Fibroblast of skin of left biceps (primary cell): ENCODE measurements around the gene ST7L.

Experiments
- DNase-seq, 2 experiments: peaks; one replicate each; pipeline ENCODE4 v3.0.0-alpha.2; 2013; ENCODE audit warnings: low read depth in 2 of 2

The ST7L gene

GRCh38 chr1:112618114-112618720 lies 724 bp downstream of the ST7L start:
- no peak for DNase-seq

- peak in 1 of 2 experiments; percentile 17 for DNase-seq
These were observed 4.4 kb downstream of the ST7L start for GRCh38 chr1:112614460-112615065.

DNA sequence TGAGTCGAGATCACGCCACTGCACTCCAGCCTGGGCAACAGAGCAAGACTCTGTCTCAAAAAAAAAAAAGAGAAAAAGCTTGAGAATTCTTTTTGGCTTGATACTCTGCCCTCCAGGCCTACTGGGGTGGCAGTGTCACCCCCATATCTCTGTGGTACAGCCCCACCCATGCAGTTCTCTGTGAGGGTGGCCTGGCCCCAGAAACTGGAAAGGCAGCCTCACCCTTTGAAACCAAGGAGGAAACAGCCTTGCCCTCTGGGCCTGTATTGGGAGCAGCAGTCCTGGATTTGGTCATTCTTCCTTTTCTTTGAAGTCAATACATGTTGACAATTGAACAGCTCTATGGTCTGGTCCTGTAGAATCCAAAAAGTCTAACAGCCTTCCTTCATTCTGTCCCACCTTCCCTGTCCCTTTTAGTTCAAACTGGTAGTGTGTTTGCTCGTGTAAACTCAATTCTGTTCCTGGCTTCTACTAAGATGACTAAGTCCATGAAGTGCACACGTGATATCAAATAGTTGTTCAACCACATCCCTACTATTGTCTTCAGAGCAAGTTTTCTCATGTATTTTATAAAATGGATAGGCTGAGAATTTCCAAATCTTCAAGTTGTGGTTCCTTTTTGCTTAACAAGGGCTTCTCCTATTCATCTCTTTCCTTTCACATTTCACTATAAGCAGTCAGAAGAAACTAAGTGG lies 13.2 kb downstream of the ST7L start:
- DNase-seq = no peak

GRCh38 chr1:112603541-112603940 lies 15.4 kb downstream of the ST7L start:
- no peak for DNase-seq

DNA sequence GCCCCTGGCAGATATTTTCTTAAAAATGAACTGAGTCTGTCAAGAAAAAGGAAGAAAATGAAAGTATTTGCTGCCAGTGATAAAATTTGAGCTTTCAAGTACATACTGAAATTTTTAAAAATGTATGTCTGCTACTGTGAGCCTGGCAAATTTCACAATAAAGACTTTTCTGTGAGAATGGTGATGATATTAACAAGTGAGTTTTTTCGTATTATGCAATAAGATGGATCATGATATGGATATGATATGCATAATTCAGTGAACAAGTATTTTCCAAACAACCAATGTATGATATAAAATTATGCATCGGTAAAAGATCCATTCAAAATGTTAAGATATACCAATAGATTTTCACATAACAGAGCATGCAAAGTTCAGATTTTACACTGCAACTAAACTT lies 15.9 kb downstream of the ST7L start:
- DNase-seq = no peak

GRCh38 chr1:112599477-112599876 lies 19.5 kb downstream of the ST7L start:
- no peak for DNase-seq

DNA sequence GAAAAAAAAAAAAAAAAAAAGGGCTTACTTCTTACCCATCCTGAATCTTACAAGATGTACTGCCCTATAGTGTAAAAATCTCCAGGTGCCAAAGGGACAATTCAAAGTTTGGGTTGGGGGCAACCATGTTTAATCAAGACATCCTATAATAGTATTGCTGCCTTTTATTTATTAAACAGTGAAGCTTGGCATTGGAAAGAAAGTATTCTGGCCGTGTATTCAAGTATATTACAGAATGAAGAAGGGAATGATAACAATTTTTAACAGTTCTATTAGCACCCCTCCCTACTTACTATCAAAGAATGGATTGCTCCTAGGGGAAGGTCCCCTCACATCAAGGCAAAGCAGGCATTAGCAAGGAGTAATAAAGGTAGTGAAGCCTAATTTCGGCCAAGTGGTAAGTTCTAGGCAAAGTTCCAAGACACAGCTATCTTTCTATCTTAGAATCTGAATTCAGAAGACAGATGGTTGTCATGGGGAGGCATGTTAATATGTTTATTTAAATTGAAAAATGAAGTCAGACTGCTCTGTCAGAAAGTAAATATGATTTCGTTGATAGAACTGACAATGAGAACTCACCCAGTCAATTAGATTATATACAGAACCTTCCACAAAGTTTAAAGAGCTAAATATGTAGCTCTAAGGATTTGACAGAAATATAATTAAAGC lies 24.6 kb downstream of the ST7L start:
- DNase-seq = no peak

DNA sequence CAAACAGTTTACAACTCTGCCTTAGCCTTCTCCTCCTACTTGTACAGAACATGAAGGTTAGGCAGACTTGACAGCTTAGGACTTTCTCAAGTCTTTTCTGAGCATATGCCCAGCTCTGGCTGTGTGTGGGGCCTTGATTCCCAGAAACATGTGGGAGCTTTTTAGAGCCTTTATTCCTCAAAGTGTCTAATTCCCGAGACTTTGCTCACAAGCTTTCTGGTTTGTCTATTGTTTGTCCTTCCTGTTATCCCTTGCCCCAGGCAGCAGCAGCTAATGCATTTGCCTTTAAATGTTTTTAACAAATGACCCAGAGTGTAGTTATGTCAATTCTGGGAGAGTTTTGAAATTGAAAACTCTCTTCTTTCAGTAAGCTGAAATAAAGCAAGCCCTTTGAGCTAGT lies 29.2 kb downstream of the ST7L start:
- DNase-seq = no peak

DNA sequence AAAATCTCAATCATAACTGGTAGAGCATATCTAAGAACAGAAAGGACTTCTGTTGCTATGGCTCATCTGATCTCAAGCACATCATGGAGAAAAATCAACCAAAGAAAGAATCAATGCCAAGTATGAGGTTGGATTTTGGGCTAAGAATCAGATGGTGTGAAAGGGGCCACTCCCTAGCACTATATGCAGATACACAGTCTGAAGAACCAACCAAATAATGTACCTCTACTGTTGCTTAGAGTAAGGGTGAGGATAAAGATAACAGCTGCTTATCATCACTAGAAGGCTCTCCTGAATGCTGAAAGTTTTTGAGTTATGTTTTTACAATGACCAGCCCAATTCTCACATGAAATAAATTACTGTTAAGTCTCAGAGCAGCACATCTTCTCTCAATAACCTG lies 35.6 kb downstream of the ST7L start:
- DNase-seq = no peak

DNA sequence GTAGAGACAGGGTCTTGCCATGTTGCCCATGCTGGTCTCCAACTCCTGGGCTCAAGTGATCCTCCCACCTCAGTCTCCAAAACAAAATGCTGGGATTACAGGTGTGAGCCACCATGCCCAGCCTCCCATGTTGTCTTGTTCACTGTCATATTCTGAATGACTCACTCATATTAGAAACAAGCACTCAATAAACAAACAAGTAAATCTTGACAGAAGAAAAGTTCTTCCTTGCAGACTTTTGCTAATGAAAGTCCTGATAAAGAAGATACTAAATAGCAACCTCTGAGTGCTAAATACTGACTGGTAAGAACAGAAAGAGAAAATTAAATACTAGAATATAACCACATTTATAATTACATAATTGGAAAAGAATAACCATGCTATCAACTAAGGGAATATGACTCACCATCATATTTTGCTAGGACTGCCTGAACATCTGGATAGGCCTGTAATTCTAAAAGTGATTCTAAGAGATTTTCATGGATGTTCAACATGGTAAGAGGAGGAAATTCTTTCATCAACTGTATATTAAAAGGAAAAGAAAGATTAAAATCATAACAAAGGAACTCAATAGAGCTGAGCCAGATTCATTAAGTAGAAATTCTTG lies 37.3 kb downstream of the ST7L start:
- DNase-seq = no peak

DNA sequence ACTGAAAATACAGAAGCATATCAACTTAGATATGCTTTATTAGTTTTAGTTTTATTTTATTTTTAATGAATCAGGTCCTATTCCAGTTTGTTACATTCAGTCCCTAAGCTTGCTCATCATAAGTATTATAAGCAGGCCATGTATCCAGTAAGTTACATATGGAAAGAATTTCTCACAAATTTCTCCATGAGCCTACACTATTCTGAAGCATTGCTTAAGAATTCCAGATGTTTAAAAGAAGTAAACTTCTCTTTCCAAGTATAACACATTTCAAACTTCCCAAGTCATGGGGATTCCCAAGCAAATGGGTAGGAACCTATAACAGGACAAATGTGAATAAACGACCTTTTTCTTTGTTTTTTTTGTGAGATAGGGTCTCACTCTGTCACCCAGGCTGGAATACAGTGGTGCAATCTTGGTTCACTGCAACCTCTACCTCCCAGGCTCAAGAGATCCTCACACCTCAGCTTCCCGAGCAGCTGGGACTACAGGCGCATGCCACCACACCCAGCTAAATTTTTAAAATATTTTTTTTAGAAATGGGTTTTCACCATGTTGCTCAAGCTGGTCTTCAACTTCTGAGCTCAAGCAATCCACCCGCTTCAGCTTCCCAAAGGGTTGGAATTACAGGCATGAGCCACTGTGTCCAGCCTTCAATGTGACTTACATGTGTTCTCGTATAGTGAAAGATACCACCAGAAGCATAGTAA lies 39.0 kb downstream of the ST7L start:
- peak in 1 of 2 experiments; percentile 29 for DNase-seq

GRCh38 chr1:112576240-112576639 lies 42.7 kb downstream of the ST7L start:
- no peak for DNase-seq

DNA sequence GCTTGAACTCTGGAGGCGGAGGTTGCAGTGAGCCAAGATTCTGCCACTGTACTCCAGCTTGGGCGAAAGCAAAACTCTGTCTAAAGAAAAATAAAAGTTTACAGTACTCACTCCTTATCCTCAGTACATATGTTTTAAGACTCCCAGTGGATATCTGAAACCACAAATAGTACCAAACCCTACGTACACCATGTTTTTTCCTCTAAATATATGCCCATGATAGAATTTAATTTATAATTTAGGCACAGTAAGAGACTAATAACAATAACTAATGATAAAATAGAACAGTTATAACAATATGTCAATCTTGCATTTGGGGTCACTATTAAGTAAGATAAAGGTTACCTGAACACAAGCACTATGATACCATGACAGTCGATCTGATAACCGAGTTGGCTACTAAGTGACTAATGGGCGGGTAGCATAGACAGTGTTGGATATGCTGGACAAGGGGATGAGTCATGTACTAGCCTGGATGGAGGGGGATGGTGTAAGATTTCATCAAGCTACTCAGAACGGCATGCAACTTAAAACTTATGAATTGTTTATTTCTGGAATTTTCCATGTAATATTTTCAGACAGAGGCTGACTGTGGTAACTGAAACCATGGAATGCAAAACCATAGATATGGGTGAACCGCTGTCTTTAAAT lies 43.7 kb downstream of the ST7L start:
- DNase-seq = peak; percentile 40 to 45

DNA sequence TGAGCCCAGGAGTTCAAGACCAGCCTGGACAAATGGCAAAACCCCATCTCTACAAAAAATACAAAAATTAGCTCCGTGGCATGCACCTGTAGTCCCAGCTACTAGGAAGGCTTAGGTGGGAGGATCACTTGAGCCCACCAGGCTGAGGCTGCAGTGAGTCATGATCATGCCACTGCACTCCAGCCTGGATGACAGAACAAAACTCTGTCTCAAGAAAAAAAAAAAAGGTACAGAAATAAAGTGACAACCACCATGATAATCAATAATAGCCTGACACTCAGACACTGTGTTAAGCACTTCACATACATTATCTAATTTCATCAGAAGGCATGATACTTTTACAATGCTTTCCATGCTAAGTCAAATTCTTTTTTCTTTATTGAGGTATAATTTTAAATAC lies 53.1 kb downstream of the ST7L start:
- DNase-seq = no peak

DNA sequence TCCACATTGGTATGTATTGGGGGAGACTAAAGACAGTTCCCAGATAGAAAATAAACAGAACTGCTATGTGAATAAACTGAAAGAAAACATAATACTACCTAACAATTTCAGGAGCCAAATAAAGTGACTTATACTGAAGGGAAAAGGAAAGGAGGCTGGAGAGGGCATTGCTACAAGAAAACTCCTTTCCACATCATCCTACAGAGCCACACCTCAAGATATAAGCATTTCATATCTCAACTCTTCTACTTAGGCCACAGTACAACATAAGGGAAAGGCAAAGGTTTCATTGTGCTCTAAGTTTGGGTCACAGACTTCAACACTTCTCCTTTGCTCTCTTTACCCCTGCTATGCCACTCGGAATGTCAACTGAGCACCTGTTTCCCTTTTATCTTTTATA lies 54.9 kb downstream of the ST7L start:
- DNase-seq = no peak

DNA sequence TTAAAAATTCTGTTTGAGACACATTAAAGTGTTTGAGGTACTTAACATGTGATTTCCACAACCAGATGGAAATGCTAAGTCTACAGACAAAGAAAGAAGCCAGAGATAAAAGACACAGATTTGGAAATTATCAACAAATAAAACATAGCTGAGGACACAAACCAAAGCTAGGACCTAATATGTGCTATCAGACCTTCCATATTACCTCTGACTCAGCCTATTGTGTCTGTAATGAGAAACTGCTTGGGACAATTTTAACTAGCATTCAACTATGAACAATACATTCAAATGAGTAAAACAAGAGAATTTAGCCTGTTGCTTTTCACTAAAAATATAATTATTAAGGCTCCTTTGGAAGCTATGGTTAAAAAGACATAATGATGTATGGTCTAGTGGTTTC lies 55.6 kb downstream of the ST7L start:
- DNase-seq = no peak

DNA sequence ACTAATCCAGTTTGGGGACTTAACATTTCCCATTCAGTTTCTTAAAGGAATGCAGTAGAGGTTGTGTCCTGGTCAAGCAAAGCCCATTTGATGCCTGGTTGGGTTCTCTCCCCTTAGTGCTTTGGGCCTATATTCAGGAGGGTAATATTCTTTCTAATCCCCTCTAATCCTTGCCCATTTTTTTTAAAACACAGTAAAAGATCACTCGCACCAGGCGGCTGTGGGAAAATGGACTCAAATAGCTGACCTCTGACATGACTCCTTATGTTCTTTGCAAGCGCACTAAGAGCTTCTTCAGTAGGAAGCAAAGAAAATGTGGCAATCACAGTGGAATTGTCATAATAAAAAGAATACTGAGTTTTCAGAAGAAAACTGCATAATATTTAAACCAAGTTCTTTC lies 60.3 kb downstream of the ST7L start:
- DNase-seq = no peak

- no peak for DNase-seq
These were observed 61.6 kb downstream of the ST7L start for GRCh38 chr1:112557385-112557784.

DNA sequence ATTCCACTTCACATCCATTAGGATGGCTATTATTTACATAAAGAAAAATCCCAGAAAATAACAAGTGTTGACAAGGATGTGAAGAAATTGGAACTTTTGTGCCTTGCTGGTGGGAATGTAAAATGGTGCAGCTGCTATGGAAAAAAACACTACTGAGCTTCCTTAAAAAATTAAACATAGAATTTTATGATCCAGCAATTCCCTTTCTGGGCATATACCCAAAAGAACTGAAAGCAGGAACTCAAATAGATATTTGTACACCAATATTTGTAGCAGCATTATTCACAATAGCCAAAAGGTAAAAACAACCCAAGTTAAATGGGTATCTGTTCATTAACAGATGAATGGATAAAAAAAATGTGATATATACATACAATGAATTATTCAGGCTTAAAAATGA lies 64.5 kb downstream of the ST7L start:
- no peak for DNase-seq

DNA sequence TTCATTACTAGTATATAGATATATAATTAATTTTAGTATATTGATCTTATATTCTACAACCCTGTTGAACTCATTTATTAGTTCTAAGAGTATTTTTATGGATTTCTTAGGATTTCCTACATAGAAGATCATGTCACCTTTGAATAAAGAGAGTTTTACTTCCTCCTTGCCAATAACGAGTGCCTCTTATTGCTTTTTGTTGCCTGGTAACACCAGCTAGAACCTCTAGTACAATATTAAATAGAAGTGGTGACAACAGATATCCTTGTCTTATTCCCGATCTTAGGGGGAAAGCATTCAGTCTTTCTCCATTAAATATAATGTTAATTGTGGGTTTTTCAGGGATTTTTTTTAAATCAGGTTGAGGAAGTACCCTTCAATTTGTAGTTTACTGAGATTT lies 69.4 kb downstream of the ST7L start:
- no peak for DNase-seq

DNA sequence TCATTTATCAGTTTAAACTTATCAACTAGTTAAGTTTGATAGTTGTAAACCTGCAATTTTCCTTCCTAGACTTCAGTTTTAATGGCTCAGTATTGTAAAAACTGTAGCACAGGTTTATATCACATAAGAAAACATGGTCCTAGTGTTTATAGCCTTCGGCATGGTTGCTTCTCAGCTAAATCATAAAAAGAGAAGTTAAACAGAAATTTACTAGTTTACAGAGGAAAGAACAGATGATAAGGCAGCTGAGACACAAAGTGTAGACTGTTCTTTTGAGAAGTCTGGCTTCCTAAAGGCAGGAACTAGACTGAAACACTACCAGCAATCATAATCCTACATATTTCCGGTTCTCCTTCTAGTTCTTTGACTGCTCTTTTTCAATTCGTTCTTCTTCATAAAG lies 70.4 kb downstream of the ST7L start:
- DNase-seq = no peak
